GM21423 (cell line): ENCODE results near the gene NOM1.
A peak's percentile ranks its signal among the peaks of the same experiment; 100 is the strongest.
"Not testable (repeated sequence)": the region's sequence is repeated elsewhere in the genome, so short reads cannot be mapped to it uniquely, and the experiment has no call there.

Source experiments
- ATAC-seq: cut with Tn5 transposase; IDR thresholded peaks from one replicate; pipeline ENCODE4 v1.9.1; 2021; ENCODE audit warnings: mild to moderate bottlenecking, moderate library complexity; ENCODE audit not compliant: unreplicated experiment

The NOM1 gene

GRCh38 chr7:156949541-156950380 is at the start of gene NOM1:
Gene NOM1 (plus strand): TSS chr7:156949712. CDS start chr7:156949738, 26 bp downstream.
- peak; percentile 92 for ATAC-seq

DNA sequence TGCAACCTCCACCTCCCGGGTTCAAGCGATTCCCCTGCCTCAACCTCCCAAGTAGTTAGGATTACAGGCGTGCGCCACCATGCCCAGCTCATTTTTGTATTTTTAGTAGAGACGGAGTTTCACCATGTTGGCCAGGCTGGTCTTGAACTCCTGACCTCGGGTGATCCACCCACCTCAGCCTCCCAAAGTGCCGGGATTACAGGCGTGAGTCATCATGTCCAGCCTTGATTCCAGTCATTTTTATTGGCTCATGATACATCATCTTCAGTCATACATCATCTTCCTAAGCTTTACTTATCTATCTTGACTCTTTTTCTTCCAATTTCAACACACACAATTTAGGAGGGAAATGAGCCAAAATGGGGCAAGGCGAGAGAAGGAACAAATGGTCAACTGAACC is 49.4 kb upstream of the NOM1 start:
- not testable (repeated sequence) for ATAC-seq

GRCh38 chr7:156903232-156903909 is 46.1 kb upstream of the NOM1 start:
- no peak for ATAC-seq

DNA sequence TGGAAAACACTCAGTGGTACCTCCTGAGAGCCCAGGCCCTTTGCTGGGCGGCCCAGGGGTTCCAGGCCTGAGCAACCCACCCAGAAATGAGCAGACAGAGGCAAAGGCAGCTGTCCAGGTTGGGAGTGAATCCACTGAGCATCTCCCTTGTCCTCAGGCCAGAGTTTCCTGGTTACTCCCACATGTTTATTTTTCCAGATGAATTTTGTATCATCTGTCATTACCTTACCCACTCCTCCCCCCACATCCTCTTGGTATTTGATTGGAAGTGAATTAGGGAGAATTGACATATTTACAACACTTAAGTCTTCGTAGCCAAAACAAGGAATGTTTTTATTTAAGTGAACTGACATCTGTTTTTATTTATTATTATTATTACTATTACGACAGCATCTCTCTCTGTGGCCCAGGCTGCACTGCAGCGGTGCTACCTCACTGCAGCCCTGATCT is 43.3 kb upstream of the NOM1 start:
- no peak for ATAC-seq

GRCh38 chr7:156907656-156908055 is 41.9 kb upstream of the NOM1 start:
- ATAC-seq = no peak

GRCh38 chr7:156909574-156910252 is 39.8 kb upstream of the NOM1 start:
- ATAC-seq = not testable (repeated sequence)

- no peak for ATAC-seq
These were observed 30.9 kb upstream of the NOM1 start for GRCh38 chr7:156918635-156919034.

GRCh38 chr7:156919132-156919713 is 30.3 kb upstream of the NOM1 start:
- no peak for ATAC-seq

GRCh38 chr7:156920076-156920475 is 29.4 kb upstream of the NOM1 start:
- no peak for ATAC-seq

- not testable (repeated sequence) for ATAC-seq
These were observed 28.8 kb upstream of the NOM1 start for GRCh38 chr7:156920487-156921373.

GRCh38 chr7:156922304-156922703 is 27.2 kb upstream of the NOM1 start:
- ATAC-seq = not testable (repeated sequence)

DNA sequence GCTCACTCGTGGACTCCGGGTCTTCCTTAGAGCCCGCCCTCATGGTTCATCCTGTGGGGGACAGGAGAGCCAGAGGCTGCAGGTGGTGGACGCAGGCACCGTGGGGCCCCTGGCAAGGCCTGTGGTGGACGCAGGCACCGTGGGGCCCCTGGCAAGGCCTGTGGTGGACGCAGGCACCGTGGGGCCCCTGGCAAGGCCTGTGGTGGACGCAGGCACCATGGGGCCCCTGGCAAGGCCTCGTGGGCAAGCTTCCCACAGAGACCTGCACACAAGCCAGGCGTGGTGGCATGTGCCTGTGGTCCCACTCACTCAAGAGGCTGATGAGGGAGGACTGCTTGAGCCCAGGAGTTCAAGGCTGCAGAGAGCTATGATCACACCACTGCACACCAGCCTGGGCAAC is 23.7 kb upstream of the NOM1 start:
- not testable (repeated sequence) for ATAC-seq

DNA sequence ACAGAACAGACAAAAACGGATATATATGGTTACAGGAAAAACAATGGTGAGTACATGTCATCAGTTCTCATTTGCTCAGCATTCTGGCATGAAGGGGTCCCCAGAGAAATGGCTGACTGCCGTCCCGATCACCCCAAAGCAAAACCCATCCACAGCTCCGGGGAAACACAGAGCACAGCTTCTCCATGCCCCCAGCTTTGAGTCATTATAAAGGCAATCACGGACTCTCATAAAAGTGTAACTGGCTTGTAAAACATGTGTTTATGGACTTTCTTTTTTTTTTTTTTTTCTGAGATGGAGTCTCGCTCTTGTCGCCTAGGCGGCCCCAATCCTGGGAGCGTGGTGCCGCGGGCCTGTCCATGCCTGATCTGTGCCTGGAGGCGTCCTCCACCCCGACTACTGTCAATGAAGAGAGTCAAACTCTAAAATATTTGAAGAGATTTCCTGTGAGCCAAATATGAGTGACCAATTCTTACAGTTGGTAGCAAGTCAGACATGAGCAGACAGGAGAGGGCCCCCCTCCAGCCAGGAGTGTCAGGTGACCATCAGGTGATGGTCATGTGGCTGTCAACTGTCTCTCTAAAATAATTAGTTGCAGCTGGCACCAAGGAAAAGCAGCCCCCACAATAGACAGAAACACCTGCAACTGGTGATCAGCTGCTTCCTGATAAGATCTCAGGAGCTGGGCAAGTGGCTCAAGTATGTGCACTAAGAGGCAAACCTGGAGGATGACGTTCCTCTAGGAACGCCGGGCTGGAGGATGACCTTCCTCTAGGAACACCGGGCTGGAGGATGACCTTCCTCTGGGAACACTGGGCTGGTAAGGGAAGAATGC is 21.7 kb upstream of the NOM1 start:
- no peak for ATAC-seq

- ATAC-seq = no peak
These were observed 21.1 kb upstream of the NOM1 start for GRCh38 chr7:156928406-156928747.

GRCh38 chr7:156929789-156930539 is 19.5 kb upstream of the NOM1 start:
- no peak for ATAC-seq

DNA sequence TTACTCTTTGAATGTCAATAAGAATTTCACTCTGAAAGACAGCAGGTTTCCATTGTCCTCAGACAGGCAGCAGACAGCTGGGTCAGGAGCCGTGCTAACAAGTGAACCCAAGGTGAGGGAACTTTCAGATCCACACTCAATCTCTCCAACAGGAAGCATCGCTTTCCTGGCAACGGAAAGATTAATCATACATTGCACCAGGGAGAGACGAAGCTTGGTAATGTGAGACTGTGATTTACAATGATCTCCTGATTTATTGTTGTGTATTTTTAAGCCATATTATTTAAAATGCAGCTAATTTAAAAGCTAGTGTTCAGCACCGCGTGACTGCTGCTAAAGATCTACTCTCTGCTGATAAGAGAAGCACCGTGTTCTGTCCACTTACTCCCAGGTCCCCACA is 17.5 kb upstream of the NOM1 start:
- ATAC-seq = no peak

GRCh38 chr7:156935250-156935649 is 14.3 kb upstream of the NOM1 start:
- ATAC-seq = no peak

- not testable (repeated sequence) for ATAC-seq
These were observed 12.7 kb upstream of the NOM1 start for GRCh38 chr7:156936766-156937165.
